Kidney tubule cell (primary cell): ENCODE data around the gene OGFR.

Experiments used
- DNase-seq: peaks from one replicate; pipeline ENCODE4 v3.0.0-alpha.2; 2018; ENCODE audit warnings: low spot score

OGFR gene, protein sequence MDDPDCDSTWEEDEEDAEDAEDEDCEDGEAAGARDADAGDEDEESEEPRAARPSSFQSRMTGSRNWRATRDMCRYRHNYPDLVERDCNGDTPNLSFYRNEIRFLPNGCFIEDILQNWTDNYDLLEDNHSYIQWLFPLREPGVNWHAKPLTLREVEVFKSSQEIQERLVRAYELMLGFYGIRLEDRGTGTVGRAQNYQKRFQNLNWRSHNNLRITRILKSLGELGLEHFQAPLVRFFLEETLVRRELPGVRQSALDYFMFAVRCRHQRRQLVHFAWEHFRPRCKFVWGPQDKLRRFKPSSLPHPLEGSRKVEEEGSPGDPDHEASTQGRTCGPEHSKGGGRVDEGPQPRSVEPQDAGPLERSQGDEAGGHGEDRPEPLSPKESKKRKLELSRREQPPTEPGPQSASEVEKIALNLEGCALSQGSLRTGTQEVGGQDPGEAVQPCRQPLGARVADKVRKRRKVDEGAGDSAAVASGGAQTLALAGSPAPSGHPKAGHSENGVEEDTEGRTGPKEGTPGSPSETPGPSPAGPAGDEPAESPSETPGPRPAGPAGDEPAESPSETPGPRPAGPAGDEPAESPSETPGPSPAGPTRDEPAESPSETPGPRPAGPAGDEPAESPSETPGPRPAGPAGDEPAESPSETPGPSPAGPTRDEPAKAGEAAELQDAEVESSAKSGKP

DNA sequence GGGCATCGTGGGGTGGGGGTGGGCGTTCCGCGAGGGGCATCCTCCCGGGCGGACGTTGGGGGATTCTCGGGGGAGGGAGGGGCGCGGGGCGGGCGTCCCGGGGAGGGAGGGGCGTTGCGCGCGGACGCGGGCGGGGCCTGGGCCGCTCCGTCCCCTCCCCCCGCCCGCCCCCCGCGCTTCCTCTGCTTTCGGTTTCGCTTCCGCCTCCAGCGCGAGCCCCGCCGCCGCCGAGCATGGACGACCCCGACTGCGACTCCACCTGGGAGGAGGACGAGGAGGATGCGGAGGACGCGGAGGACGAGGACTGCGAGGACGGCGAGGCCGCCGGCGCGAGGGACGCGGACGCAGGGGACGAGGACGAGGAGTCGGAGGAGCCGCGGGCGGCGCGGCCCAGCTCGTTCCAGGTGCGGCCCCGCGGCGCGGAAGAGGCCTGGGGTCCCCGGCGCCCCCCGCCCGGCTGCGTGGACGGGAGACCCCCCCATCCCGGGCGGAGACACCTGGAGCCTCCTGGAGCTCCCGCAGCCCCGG is at the start of gene OGFR:
TSS of gene OGFR (plus strand) at position 209 of the 528 bp plus-strand sequence. CDS start at position 234, 25 bp downstream.
- peak; percentile 62 for DNase-seq

DNA sequence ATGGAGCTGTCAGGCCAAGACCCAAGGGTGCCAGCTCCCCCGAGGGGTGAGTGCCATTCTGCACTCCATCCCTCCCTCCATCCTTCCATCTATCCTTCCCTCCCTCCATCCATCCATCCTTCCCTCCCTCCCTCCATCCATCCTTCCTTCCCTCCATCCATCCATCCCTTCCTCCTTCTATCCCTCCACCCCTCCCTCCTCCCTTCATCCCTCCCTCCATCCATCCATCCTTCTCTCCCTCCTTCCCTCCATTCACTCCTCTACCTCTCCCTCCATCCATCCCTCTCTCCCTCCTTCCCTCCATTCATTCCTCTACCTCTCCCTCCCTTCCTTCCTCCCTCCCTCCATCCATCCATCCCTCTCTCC is 49.7 kb upstream of the OGFR start:
- DNase-seq = no peak

DNA sequence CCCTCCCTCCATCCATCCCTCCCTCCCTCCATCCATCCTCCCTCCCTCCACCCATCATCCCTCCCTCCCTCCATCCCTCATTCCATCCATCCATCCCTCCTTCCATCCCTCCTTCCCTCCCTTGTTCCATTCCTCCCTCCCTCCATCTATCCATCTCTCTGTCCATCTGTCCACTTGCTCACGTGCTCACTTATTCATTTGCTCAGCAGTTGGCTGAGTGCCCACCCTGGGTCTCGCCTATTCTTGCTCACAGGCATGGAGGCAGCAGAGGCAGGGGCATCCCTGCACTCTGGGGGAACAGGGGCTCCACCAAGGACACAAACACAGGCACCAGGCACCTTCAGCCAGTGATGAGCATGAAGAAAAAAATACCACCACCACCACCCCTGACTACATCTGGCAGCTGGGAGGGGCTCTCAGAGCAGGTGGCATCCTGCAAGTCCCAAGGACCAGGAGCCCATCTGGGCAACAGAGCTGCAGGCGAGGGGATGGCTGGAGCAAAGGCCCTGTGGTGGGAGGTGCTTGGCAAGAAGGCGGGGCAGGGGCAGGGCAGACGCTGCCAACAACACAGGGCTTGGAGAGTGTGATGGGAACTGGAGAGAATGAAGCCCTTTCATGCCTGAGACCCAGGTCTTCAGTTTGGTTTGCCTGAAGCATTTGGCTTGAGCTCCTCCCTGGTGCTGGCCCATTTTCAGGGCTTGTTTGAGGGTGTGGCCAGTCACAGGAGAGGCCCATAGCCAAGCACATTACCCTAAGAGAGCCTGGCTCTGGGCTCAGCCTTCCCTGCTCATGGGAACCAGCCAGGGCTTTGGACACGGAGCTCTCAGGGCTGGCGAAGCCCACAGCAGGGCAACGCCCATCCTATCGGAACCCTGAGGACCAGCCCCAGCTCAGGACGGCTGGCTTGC is 48.6 kb upstream of the OGFR start:
- DNase-seq = no peak

DNA sequence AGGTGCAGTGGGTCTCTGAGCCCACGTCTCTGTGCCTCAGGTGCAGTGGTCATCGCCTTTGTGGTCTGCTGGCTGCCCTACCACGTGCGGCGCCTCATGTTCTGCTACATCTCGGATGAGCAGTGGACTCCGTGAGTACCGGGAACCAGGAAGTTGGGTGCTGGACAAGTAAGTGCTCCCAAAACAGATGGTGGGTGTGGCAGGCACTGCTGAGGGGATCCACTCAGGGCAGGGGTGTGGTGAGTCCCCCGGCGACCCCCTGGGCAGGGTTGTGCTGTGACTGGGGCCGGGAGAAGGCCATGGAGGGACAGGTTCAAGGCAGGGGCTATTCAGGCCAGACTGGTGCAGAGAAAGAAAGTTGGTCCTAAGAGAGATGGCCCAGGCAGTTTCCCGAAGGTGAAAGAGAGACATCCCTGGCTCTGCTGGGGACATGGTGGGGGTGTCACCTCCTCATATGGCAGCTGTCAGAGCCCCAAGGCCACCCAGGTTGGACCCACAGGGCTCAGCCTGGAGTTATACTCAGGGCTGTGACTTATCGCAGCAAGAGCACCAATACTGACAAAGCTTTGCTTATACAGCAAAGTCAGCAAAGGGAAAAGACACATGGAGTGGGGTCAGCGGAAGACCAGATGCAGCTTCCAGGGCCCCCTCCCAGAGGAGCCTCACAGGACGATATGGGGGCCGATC is 46.3 kb upstream of the OGFR start:
- no peak for DNase-seq

DNA sequence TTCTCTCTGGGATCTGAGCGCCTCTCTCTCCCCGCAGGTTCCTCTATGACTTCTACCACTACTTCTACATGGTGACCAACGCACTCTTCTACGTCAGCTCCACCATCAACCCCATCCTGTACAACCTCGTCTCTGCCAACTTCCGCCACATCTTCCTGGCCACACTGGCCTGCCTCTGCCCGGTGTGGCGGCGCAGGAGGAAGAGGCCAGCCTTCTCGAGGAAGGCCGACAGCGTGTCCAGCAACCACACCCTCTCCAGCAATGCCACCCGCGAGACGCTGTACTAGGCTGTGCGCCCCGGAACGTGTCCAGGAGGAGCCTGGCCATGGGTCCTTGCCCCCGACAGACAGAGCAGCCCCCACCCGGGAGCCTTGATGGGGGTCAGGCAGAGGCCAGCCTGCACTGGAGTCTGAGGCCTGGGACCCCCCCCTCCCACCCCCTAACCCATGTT is 44.6 kb upstream of the OGFR start:
- DNase-seq = no peak

DNA sequence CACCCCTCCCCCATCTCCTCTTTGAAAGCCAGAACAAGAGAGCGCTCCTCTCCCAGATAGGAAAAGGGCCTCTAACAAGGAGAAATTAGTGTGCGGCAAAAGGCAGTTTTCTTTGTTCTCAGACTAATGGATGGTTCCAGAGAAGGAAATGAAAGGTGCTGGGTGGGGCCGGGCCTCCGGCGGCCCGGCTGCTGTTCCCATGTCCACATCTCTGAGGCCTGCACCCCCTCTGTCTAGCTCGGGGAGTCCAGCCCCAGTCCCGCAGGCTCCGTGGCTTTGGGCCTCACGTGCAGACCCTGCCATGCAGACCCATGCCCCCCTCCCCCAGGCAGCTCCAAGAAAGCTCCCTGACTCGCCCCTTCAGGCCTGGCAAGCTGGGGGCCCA is 44.2 kb upstream of the OGFR start:
- no peak for DNase-seq

DNA sequence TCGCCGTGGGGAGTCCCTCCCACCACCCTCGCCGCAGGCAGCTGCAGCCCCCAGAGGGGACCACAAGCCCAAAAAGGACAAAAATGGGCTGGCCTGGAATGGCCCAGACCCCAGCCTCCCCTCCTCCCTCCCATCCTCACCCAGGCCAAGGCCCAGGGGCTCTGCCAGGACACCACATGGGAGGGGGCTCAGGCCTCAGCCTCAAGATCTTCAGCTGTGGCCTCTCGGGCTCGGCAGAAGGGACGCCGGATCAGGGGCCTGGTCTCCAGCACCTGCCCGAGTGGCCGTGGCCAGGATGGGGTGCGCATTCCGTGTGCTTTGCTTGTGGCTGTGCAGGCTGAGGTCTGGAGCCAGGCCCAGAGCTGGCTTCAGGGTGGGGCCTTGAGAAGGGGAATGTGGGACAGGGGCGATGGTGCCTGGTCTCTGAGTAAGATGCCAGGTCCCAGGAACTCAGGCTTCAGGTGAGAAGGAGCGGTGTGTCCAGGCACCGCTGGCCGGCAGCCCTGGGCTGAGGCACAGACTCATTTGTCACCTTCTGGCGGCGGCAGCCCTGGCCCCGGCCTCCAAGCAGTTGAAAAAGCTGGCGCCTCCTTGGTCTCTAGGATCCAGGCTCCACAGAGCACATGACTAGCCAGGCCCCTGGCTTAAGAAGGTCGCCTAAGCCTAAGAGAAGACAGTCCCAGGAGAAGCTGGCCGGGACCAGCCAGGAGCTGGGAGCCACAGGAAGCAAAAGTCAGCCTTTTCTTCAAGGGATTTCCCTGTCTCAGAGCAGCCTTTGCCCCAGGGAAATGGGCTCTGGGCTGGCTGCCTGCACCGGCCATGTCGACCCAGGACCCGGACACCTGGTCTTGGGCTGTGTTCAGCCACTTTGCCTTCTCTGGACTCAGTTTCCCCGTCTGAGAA is 43.5 kb upstream of the OGFR start:
- DNase-seq = no peak

DNA sequence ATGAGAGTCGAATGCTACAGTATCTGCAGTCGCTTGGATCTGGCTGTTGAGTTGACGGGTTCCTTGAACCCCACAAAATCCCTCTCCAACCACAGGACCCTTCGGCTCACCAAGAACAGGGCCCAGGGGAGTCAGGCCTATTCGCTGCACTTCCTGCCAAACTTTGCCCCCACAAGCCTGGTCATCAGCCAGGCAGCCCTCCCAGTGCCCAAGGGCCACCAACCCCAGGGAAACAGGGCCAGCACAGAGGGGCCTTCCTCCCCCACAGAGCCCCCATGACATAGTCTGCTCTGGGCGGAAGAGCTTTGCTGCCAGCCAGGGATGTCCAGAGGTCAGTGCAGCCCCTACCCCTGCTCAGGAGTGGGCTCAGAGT is 42.9 kb upstream of the OGFR start:
- DNase-seq = no peak

DNA sequence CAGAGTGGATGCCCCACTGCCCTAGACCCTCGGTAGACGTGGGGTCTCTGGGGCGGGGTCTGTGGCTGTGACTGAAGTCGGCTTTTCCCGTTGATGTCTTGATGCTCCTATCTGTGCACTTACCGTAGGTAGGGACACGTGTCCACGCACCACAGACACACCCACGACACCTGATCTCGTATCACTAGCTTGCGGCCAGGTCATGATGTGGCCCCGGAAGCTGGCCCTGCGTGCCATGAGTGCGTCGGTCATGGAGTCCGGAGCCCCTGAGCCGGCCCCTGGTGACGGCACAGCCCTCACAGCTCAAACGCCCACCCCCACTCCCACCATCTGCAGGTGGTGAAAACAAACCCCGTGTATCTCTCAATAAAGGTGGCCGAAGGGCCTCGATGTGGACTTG is 42.3 kb upstream of the OGFR start:
- DNase-seq = no peak

DNA sequence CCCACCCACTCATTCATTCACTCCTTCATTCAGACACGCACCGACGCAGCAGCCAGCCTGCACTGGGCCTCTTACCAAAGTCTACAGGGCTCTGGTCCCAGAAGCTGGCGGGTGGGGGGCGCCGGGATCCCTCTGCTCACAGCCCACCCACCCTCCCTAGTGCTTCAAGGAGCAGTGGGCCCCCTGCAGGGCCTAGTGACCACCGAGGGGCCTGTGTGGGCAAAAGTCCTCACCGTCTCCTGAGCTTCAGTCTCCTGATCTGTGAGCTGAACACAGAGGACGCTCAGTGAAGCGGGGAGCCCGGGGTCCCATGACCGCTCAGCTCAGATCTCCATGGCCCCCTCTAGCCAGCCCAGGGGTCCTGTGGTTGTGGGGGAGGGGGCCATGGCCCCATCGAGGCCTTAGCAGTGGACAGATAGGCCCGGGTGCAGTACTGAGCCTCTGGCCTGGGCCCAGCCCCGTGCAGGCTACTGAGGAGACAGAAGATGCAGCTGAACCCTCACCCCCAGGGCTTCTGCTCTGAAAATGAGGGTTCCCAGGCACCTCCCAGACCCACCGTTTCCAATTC is 41.8 kb upstream of the OGFR start:
- DNase-seq = no peak

DNA sequence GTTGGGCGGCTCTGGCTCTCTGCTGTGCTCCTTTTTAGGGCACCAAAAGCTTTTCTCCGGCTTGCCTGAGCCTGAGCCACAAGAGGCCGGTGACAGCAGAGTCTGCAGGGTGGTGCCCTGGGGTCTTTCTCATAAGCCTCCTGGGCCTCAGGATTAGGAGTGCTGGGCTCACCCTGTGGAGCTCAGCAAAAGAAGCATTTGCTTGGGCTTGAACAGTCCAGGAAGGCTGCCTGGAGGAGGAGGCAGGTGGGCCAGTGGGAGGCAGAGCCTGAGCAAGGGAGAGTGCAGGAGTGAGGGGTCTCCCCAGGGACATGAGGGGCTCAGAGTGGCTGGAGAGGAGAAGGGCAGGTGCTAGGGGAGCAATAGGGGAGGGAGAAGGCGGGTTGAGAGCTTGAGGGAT is 41.2 kb upstream of the OGFR start:
- DNase-seq = no peak

DNA sequence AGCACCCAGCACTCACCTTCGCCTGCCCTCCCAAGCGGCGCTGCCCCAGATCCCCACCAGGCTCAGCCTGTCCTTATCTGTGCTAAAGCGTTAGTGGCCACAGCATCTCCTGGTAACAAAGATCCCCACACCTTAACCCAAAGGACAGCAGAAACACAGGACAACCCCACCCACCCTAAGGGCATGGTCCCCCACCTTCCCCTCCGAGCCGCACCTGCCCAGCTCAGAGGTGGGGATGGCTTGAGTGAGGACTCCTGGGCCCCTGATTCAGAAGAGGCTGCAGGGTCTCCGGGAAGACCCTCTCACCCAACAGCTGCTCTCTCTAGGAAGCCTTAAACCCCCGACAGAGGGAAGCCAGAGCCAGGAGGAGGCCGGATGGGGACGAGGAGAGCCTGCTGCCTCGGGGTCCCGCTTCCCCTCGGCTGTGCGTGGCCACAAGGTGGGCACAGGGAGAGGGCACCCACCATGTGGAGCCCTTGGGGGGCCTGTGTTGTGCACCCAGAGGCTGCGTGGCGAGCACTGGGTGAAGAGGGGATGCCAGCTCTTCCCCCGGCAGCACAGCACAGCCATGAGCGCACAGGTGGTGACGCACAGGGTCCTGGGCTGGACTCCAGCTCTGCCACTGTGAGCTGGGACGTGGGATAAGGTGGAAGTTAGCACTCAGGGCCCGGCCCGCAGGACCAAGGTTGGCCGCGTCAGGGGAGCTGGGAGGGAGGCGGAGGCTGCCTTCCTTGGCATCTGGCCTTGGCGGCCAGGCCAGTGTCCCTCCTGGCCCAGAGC is 40.3 kb upstream of the OGFR start:
- no peak for DNase-seq

DNA sequence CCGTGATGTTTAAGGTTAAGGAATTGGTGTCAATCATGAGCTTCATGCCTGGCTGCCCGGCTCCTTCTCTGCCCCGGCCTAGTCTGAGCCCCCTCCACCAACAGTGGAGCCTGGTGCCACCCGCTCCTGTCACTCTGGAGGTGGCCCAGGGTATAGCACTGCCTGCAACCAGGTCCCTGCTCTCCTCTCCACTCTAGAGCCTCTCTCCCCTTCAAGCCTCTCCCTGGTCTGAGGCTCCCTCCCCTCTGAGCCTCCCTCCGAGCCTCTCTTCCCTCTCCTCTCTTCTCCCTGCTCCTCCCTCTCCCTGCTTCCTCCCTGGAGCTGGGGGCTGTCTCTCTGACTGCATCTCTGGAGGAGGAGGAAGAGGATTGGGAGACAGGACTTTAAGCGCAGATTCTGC is 39.6 kb upstream of the OGFR start:
- no peak for DNase-seq

DNA sequence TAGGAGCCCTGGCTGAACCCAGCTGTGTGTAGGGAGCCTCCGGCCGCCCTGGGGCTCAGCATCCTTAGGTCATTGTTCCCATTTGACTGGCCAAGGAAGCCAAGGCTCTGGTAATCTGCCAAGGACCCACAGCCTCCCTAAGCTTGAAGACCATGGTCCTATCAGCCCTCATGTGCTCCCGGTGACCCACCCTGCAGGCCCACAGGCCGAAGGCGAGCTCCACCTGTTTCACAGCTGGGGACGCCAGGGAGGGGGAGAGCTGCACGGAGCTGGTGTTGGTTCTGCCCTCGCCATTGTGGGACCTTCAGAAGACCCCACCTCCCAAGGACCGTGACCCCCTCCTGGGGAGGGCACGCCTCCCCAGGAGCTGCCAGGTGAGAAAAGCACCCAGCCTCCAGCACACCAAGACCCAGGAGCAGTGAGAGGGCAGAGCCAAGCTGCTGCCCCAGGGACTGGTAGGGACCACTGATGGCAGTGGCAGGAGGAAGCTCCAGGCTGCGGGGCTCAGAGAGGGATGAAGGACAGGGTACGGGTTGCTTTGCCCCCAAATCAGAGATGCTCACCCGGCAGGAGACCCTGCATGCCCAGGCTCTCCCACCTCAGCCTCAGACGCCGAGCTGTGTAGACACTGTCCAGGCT is 39.1 kb upstream of the OGFR start:
- DNase-seq = no peak

DNA sequence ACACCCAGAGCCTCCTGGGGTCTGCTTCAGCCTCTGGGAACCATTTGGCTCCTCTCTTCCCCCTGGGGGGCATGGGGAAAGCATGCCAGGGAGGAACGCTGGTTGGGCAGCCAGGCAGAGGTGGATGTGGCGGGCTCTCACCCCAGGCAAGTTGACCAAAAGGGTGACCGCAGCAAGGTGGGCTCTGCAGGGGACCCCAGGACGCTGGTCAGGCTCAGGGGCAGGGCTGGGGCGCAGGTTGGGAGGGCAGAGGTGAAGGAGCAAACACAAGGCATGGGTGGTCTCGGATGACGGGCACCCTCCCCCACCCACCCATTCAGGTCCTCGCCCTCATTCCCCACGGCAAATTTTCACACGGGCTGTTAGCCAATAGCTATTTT is 38.6 kb upstream of the OGFR start:
- DNase-seq = no peak

DNA sequence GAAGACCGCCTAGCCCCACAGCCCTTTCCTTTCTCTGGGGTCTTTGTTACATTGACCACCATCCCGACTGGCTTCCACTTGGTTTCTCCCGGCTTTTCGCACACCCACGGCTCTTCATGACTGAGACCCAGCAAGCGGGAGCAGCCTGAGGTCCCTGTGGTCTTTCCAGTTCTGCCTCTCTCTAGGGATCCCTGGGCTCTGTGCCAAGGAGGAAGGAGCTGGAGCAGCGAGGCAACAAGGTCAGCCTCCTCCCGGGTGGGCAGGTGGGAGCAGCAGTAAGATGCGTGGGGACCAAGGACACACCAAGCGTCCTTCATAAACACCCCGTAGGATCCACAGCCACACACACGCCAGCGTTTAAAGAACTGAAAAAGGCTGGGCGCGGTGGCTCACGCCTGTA is 37.9 kb upstream of the OGFR start:
- peak; percentile 11 for DNase-seq

DNA sequence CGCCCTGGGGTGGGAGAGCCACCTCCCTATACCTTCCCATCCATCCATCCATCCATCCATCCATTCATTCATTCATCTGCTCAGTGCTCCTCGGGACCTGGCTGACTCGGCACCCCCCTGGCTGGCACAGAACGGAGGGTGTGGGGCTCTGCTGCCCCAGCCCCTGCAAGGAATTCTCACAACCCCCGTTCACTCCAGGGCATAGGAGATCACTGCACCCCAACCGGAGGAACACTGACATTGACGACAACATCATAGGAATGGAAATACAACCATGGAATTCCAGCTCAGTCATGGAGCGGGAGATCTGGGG is 36.4 kb upstream of the OGFR start:
- DNase-seq = no peak

DNA sequence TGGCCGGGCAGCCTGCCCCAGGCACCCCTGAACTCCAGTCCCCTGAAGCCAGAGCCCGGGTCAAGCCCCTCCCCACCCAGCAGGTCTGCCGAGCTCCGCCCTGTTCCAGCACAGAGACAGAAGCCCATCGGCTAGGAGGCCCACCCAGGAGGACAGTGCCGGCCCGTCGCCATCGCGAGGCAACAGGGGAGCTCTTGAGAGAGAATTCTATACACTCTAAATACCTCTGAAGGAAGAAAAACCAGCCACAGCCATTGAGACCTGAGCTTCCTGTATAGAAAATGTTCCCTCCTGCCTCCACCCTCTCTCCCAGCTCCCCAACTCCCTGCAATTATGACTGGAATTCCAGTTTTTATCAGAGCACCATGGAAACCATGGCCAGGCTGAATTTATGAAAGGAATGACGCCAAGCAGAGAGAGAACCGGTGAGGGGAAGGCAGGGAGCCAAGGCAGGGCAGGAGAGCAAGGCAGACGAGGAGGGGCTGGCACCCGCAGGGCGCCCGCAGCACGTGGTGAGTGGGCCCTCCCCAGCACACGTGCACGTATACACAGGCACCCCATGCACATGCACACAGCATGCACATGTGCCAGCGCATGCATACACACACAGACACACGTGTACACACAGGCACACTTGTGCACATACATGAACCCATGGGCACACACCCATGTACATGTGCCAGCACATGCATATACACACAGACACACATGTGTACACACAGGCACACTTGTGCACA is 35.9 kb upstream of the OGFR start:
- peak; percentile 14 for DNase-seq
